ENCODE data around the gene CADPS2.

DNA sequence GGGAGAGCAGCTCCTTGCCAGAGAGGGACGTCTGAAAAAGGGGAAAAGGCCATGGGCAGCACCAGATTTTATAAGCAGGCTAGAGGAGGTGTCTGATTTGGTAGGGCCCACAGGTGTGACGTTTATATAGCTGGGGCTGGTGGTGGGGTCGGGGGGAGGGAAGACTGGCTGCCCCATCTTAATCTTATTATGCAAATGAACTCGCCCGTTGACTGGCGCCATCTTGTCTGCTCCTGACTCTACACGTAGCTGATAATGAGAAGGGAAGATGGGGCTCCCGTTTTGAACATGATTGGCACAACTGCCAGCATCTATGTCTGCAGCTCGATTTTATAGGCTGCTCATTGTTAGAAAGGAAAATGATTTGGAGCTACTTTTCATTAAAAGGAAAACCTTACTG, 28.6 kb upstream of the CADPS2 start:
- TF ChIP-seq, protein P1, sequence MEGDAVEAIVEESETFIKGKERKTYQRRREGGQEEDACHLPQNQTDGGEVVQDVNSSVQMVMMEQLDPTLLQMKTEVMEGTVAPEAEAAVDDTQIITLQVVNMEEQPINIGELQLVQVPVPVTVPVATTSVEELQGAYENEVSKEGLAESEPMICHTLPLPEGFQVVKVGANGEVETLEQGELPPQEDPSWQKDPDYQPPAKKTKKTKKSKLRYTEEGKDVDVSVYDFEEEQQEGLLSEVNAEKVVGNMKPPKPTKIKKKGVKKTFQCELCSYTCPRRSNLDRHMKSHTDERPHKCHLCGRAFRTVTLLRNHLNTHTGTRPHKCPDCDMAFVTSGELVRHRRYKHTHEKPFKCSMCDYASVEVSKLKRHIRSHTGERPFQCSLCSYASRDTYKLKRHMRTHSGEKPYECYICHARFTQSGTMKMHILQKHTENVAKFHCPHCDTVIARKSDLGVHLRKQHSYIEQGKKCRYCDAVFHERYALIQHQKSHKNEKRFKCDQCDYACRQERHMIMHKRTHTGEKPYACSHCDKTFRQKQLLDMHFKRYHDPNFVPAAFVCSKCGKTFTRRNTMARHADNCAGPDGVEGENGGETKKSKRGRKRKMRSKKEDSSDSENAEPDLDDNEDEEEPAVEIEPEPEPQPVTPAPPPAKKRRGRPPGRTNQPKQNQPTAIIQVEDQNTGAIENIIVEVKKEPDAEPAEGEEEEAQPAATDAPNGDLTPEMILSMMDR (IDR thresholded peaks at IDR 0.05; ENCODE audit: borderline replicate concordance, extremely low read depth, low read length, poor library complexity, severe bottlenecking) = no peak
- TF ChIP-seq EZH2 (IDR thresholded peaks at IDR 0.05; ENCODE audit: borderline replicate concordance, low read depth, low read length, severe bottlenecking) = no peak
